KMS-11 (cell line): ENCODE results near the gene YWHAH.

Experiments
- H2AFZ ChIP-seq: fragments of 200-600 bp; sonication (generic); 2 replicates; pipeline ENCODE4 v1.6.1; 2016; ENCODE audit warnings: antibody characterized with exemption, mixed run types, low read depth
- H3K27ac ChIP-seq: fragments of 200-600 bp; sonication (generic); 2 replicates; pipeline ENCODE4 v1.6.1; 2016; ENCODE audit warnings: mild to moderate bottlenecking, mixed run types
- H3K27me3 ChIP-seq: fragments of 200-600 bp; sonication (generic); 2 replicates; pipeline ENCODE4 v1.6.1; 2017; ENCODE audit warnings: mild to moderate bottlenecking, low read depth, mixed run types, moderate library complexity; ENCODE audit not compliant: insufficient read depth
- H3K36me3 ChIP-seq: fragments of 200-600 bp; sonication (generic); 2 replicates; pipeline ENCODE4 v1.6.1; 2017; ENCODE audit warnings: mild to moderate bottlenecking, mixed run types; ENCODE audit not compliant: insufficient read depth
- H3K4me1 ChIP-seq: fragments of 200-600 bp; sonication (generic); 2 replicates; pipeline ENCODE4 v1.6.1; 2016; ENCODE audit warnings: mild to moderate bottlenecking, low read depth, mixed run types; ENCODE audit not compliant: poor library complexity, severe bottlenecking
- H3K4me2 ChIP-seq: fragments of 200-600 bp; sonication (generic); 2 replicates; pipeline ENCODE4 v1.7.0; 2016; ENCODE audit warnings: mild to moderate bottlenecking, mixed run types
- H3K4me3 ChIP-seq: fragments of 200-600 bp; sonication (generic); IDR thresholded peaks from 2 replicates; pipeline ENCODE4 v1.6.1; 2017; ENCODE audit warnings: low read depth, low read length, mixed read lengths; ENCODE audit not compliant: insufficient read depth
- H3K79me2 ChIP-seq: fragments of 200-600 bp; sonication (generic); 2 replicates; pipeline ENCODE4 v1.6.1; 2016; ENCODE audit warnings: low read depth, mixed run types; ENCODE audit not compliant: insufficient read depth
- H3K9ac ChIP-seq: fragments of 200-600 bp; sonication (generic); 2 replicates; pipeline ENCODE4 v1.6.1; 2016; ENCODE audit warnings: mild to moderate bottlenecking, mixed run types
- H4K20me1 ChIP-seq: fragments of 200-600 bp; sonication (generic); 2 replicates; pipeline ENCODE4 v1.6.1; 2016; ENCODE audit warnings: mild to moderate bottlenecking, mixed run types; ENCODE audit not compliant: insufficient read depth
- TF ChIP-seq, protein P1 (sequence below): fragments of 200-600 bp; sonication (generic); conservative IDR thresholded peaks from 2 replicates; pipeline ENCODE4 v1.6.1; 2017; ENCODE audit warnings: low read depth, mild to moderate bottlenecking, antibody characterized with exemption, low read length, moderate library complexity, mixed read lengths

Gene YWHAH

DNA sequence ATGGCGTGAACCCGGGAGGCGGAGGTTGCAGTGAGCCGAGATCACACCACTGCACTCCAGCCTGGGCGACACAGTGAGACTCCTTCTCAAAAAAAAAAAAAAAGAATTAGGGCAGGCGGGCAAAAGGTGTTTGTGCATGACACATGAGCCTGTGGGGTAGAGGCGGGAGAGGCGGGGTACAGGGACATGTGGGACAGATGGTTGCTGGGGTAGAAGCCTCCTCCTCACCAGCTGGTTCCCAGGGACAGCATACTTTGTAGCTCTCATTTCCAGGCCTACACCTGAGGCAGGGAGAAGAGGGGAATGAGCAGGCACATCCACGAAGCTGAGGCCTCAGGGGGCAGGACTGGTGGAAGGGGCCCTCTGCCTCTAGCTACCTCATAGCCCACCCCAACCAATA lies 23.7 kb downstream of the YWHAH start:
- Histone ChIP-seq H3K36me3 (no peaks in the 10 kb centered on the region), H3K79me2 (no peaks in the 10 kb centered on the region), H3K27ac (no peak overlapping the region), H2AFZ (no peak overlapping the region), H3K27me3 (no peaks in the 10 kb centered on the region), H3K4me3 (no peak overlapping the region), H3K9ac (no peak overlapping the region), H3K4me2 (no peak overlapping the region), H4K20me1 (no peaks in the 10 kb centered on the region), H3K4me1 (peaks cover 7% of the 10 kb centered on the region)
- TF ChIP-seq, protein P1, sequence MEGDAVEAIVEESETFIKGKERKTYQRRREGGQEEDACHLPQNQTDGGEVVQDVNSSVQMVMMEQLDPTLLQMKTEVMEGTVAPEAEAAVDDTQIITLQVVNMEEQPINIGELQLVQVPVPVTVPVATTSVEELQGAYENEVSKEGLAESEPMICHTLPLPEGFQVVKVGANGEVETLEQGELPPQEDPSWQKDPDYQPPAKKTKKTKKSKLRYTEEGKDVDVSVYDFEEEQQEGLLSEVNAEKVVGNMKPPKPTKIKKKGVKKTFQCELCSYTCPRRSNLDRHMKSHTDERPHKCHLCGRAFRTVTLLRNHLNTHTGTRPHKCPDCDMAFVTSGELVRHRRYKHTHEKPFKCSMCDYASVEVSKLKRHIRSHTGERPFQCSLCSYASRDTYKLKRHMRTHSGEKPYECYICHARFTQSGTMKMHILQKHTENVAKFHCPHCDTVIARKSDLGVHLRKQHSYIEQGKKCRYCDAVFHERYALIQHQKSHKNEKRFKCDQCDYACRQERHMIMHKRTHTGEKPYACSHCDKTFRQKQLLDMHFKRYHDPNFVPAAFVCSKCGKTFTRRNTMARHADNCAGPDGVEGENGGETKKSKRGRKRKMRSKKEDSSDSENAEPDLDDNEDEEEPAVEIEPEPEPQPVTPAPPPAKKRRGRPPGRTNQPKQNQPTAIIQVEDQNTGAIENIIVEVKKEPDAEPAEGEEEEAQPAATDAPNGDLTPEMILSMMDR, result no peak

DNA sequence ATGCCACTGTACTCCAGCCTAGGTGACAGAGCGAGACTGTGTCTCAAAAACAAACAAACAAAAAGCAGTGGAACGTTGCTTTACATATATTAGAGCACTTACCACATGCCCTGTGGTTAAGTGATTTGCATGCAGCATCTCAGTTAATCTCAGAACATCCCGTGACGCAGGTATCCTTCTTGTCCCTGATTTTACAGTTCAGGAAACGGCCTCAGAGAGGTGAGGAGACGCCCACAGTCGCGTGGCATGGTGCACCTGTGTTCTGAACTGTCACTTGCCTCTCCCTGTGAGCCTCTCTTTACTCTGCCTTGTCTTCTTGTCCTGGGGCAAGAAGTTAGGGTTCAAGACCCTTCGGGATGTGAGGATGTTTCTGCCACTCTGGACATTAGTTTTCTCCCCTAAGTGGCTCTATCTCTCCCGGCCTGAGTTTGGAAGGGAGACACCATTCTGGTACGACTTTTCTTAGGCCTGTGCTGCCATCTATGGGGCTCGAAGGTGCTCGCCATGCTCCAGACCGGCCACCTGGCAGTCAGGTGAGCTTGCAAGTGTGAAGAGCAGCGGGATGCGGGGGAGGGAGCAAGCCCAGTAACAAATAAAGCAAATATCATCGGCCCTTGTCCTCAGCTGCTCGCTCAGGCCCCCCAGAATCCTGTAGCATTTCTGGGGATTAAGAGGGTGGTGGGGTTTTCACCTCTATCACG lies 25.6 kb downstream of the YWHAH start:
- no peaks in the 10 kb centered on the region for H3K79me2 ChIP-seq
- H4K20me1 ChIP-seq, result no peaks in the 10 kb centered on the region
- H3K27ac ChIP-seq, result no peak overlapping the region
- no peaks in the 10 kb centered on the region for H3K27me3 ChIP-seq
- peak overlapping the region; percentile 99 for H2AFZ ChIP-seq
- H3K36me3 ChIP-seq, result no peaks in the 10 kb centered on the region
- no peak overlapping the region for H3K4me3 ChIP-seq
- TF ChIP-seq, protein P1, result peak; percentile 24
- H3K9ac ChIP-seq, result peak overlapping the region; percentile 26; the same call in 1 of the 2 replicates
- H3K4me1 ChIP-seq, result peaks cover 7% of the 10 kb centered on the region
- peak overlapping the region; percentile 99 for H3K4me2 ChIP-seq

DNA sequence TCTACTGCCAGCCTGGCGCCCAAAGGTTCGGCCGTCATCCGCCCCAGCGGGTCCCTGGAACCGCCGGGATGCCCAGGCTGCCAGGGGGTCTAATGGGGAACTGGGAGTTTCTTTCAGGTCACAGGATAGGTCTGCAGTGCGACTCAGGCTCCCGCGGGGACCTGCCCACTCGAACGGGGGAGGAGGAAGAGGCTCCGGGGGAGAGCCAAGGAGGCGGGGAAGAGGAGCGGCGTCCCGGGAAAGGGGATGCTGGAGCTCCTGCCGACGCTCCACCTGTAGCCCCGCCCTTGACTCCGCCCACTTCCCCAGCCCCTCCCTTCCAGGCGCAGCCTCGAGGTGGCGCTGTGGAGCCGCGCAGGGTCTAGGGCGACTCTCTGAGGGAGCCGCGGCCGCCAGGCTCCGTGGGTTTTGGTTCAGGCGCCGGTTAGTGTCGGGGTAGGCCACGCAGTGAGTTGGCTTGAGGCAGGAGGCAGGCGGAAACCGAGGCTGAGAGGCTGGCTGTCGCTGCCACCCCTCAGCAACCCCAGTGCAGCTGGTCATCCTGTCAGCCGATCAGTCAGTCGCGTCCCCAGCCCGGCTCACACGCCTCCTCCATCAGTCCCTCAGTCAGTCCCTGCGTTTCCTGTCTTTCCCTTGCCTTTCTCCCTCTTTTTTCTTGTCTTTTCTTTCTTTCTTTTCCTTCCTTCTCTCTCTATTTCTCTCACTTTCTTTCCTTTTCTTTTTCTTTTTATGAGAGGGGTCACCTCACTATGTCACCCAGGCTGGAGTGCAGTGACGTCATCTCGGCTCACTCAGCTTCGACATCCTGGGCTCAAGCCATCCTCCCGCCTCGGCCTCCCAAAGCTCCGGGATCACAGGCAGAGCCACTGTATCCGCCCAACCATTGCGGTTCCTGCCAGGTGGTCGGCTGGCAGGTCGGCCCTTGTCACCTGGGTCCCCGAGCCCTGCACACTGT lies 26.4 kb downstream of the YWHAH start:
- H3K36me3 ChIP-seq, result no peaks in the 10 kb centered on the region
- no peak overlapping the region for H3K4me3 ChIP-seq
- peaks cover 7% of the 10 kb centered on the region for H3K4me1 ChIP-seq
- no peak overlapping the region for H3K27ac ChIP-seq
- H3K79me2 ChIP-seq, result no peaks in the 10 kb centered on the region
- peak overlapping the region; percentile 99 for H2AFZ ChIP-seq
- H3K27me3 ChIP-seq, result no peaks in the 10 kb centered on the region
- TF ChIP-seq, protein P1, result peak; percentile 68
- no peaks in the 10 kb centered on the region for H4K20me1 ChIP-seq
- peak overlapping the region; percentile 26; the same call in 1 of the 2 replicates for H3K9ac ChIP-seq
- peak overlapping the region; percentile 99 for H3K4me2 ChIP-seq

DNA sequence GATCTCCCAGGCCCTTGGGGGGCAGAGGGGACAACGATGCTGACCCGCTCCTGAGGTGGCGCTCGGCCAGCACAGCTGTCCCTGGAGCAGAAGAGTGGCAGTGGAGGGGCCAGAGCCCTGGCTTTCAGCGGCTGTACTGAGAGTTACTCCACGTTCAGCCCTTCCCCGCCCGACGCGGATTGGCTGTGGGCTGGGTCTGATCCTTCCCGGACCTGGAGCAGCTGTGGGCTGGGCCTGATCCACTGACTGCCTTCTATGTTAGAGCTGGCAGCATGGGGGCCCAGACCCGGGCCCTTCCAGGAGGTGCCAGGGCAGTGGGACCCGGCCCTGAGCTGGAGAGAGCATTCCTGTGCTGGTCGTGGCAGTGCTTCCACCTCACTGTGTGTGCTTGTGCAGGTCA lies 27.8 kb downstream of the YWHAH start:
- H4K20me1 ChIP-seq, result no peaks in the 10 kb centered on the region
- no peaks in the 10 kb centered on the region for H3K27me3 ChIP-seq
- H3K4me1 ChIP-seq, result peaks cover 19% of the 10 kb centered on the region
- no peaks in the 10 kb centered on the region for H3K79me2 ChIP-seq
- no peak overlapping the region for H3K27ac ChIP-seq
- no peak overlapping the region for H3K9ac ChIP-seq
- H3K36me3 ChIP-seq, result no peaks in the 10 kb centered on the region
- no peak overlapping the region for H2AFZ ChIP-seq
- no peak overlapping the region for H3K4me3 ChIP-seq
- TF ChIP-seq, protein P1, result no peak
- no peak overlapping the region for H3K4me2 ChIP-seq
